Vagina (tissue), 2 donors: ENCODE results near the gene NDUFA9.

Experiments
- CTCF ChIP-seq, 3 experiments: fragments of 450-650 bp in 2 of 3; fragments of 200-600 bp in 1 of 3; sonication (generic) in 1 of 3; IDR thresholded peaks; one replicate each; pipeline ENCODE4 v1.5.1; 2017 to 2019; ENCODE audit warnings: antibody characterized with exemption in 3 of 3, mild to moderate bottlenecking in 2 of 3, moderate library complexity in 2 of 3
- POLR2A ChIP-seq, 2 donors: fragments of 450-650 bp; IDR thresholded peaks; one replicate each; pipeline ENCODE4 v1.6.1; 2017; ENCODE audit warnings: antibody characterized with exemption in 2 of 2, mild to moderate bottlenecking in 2 of 2, moderate library complexity in 2 of 2

GRCh38 chr12:4681732-4682131 is 32.8 kb downstream of the NDUFA9 start:
- no peak for TF ChIP-seq CTCF (IDR thresholded peaks at IDR 0.05)
- no peak for TF ChIP-seq POLR2A (IDR thresholded peaks at IDR 0.05)
